Activated T-helper 17 cell treated with anti-CD3 and anti-CD28 coated beads, Interleukin-2, amount 50 U/mL, for 72 hours (primary cell): ENCODE measurements around the gene SPRR5. TPM values are rescaled to one million over a fixed set of nuclear protein-coding genes. Genes with fewer than 3 reads are reported as not detected.
A peak's percentile ranks its signal among the peaks of the same experiment; 100 is the strongest.

Experiments
- ATAC-seq: fragments of 150-1000 bp; cut with Tn5 transposase; replicated peaks from 2 replicates; pipeline ENCODE4 v1.10.0; 2021; ENCODE audit warnings: mild to moderate bottlenecking, moderate library complexity
- H3K27ac Mint-ChIP-seq: one replicate; pipeline ENCODE4 v1.8.0; 2022; ENCODE audit warnings: mixed read lengths
- H3K27me3 Mint-ChIP-seq: one replicate; pipeline ENCODE4 v1.8.0; 2022; ENCODE audit warnings: mixed read lengths
- H3K36me3 Mint-ChIP-seq: one replicate; pipeline ENCODE4 v1.8.0; 2022; ENCODE audit warnings: low read depth, mild to moderate bottlenecking, mixed read lengths
- H3K4me1 Mint-ChIP-seq: one replicate; pipeline ENCODE4 v1.8.0; 2022; ENCODE audit warnings: mixed read lengths
- H3K4me3 Mint-ChIP-seq: one replicate; pipeline ENCODE4 v1.8.0; 2022; ENCODE audit warnings: mild to moderate bottlenecking, mixed read lengths
- H3K9me3 Mint-ChIP-seq: one replicate; pipeline ENCODE4 v1.8.0; 2022; ENCODE audit warnings: mixed read lengths
- total RNA-seq, 2 donors: library from RNA; stranded (reverse); gene quantifications; one replicate each; pipeline ENCODE4 v1.2.3, GENCODE V29; 2022

The SPRR5 gene
- total RNA-seq, 2 donors from 2014 or later, result not detected

- Mint-ChIP-seq H3K4me1 (no peaks in the 10 kb centered on the region), H3K27me3 (peaks cover 22% of the 10 kb centered on the region), H3K4me3 (no peak overlapping the region), H3K27ac (no peak overlapping the region), H3K36me3 (no peaks in the 10 kb centered on the region), H3K9me3 (no peaks in the 10 kb centered on the region)
- ATAC-seq, result no peak
Observed at GRCh38 chr1:152961226-152961891, 14.4 kb downstream of the SPRR5 start.

GRCh38 chr1:152962876-152963415 lies 15.9 kb downstream of the SPRR5 start:
- no peak for ATAC-seq
- no peaks in the 10 kb centered on the region for H3K4me1 Mint-ChIP-seq
- no peak overlapping the region for H3K27ac Mint-ChIP-seq
- no peaks in the 10 kb centered on the region for H3K9me3 Mint-ChIP-seq
- H3K27me3 Mint-ChIP-seq, result peaks cover 29% of the 10 kb centered on the region
- no peak overlapping the region for H3K4me3 Mint-ChIP-seq
- no peaks in the 10 kb centered on the region for H3K36me3 Mint-ChIP-seq

GRCh38 chr1:152964536-152964935 lies 17.5 kb downstream of the SPRR5 start:
- Mint-ChIP-seq H3K4me1 (no peaks in the 10 kb centered on the region), H3K9me3 (no peaks in the 10 kb centered on the region), H3K4me3 (no peak overlapping the region), H3K27me3 (peaks cover 25% of the 10 kb centered on the region), H3K27ac (no peak overlapping the region), H3K36me3 (no peaks in the 10 kb centered on the region)
- peak; percentile 53 for ATAC-seq

- Mint-ChIP-seq H3K4me3 (no peak overlapping the region), H3K9me3 (no peaks in the 10 kb centered on the region), H3K27me3 (peaks cover 25% of the 10 kb centered on the region), H3K4me1 (no peaks in the 10 kb centered on the region), H3K36me3 (no peaks in the 10 kb centered on the region), H3K27ac (no peak overlapping the region)
- no peak for ATAC-seq
Observed at GRCh38 chr1:152965853-152966252, 18.8 kb downstream of the SPRR5 start.

GRCh38 chr1:152967201-152967600 lies 20.2 kb downstream of the SPRR5 start:
- ATAC-seq, result peak; percentile 65
- no peaks in the 10 kb centered on the region for H3K4me1 Mint-ChIP-seq
- no peak overlapping the region for H3K4me3 Mint-ChIP-seq
- no peaks in the 10 kb centered on the region for H3K36me3 Mint-ChIP-seq
- no peaks in the 10 kb centered on the region for H3K9me3 Mint-ChIP-seq
- no peak overlapping the region for H3K27ac Mint-ChIP-seq
- peaks cover 32% of the 10 kb centered on the region for H3K27me3 Mint-ChIP-seq

- Mint-ChIP-seq H3K27me3 (peaks cover 39% of the 10 kb centered on the region), H3K27ac (no peak overlapping the region), H3K9me3 (no peaks in the 10 kb centered on the region), H3K4me1 (no peaks in the 10 kb centered on the region), H3K36me3 (no peaks in the 10 kb centered on the region), H3K4me3 (no peak overlapping the region)
- no peak for ATAC-seq
Observed at GRCh38 chr1:152968248-152968647, 21.2 kb downstream of the SPRR5 start.

- no peak overlapping the region for H3K4me3 Mint-ChIP-seq
Observed at GRCh38 chr1:152969036-152969435, 22.0 kb downstream of the SPRR5 start.

GRCh38 chr1:152970495-152970894 lies 23.5 kb downstream of the SPRR5 start, which contains the start of gene SPRR4:
TSS of gene SPRR4 (plus strand) at chr1:152970648. CDS start at chr1:152971891, 1,243 bp downstream.
- peaks cover 37% of the 10 kb centered on the region for H3K27me3 Mint-ChIP-seq
- no peaks in the 10 kb centered on the region for H3K36me3 Mint-ChIP-seq
- no peak within 1 kb of the TSS for H3K27ac Mint-ChIP-seq
- H3K4me1 Mint-ChIP-seq, result no peaks in the 10 kb centered on the region
- H3K9me3 Mint-ChIP-seq, result no peaks in the 10 kb centered on the region
- no peak for ATAC-seq
- no peak within 1 kb of the TSS for H3K4me3 Mint-ChIP-seq

More at GRCh38 chr1:152969036-152969435, 22.0 kb downstream of the SPRR5 start:
- Mint-ChIP-seq H3K4me1 (no peaks in the 10 kb centered on the region), H3K36me3 (no peaks in the 10 kb centered on the region), H3K27me3 (peaks cover 39% of the 10 kb centered on the region), H3K27ac (no peak overlapping the region), H3K9me3 (no peaks in the 10 kb centered on the region)
- ATAC-seq, result no peak

GRCh38 chr1:152972196-152972886 lies 25.3 kb downstream of the SPRR5 start:
- no peak for ATAC-seq
- no peaks in the 10 kb centered on the region for H3K9me3 Mint-ChIP-seq
- H3K36me3 Mint-ChIP-seq, result no peaks in the 10 kb centered on the region
- H3K27me3 Mint-ChIP-seq, result peaks cover 42% of the 10 kb centered on the region
- H3K27ac Mint-ChIP-seq, result no peak overlapping the region
- no peaks in the 10 kb centered on the region for H3K4me1 Mint-ChIP-seq
- no peak overlapping the region for H3K4me3 Mint-ChIP-seq

GRCh38 chr1:152976688-152977087 lies 29.7 kb downstream of the SPRR5 start:
- Mint-ChIP-seq H3K27me3 (peaks cover 63% of the 10 kb centered on the region), H3K36me3 (no peaks in the 10 kb centered on the region), H3K9me3 (no peaks in the 10 kb centered on the region), H3K4me1 (no peaks in the 10 kb centered on the region), H3K4me3 (no peak overlapping the region), H3K27ac (no peak overlapping the region)
- no peak for ATAC-seq

GRCh38 chr1:152977614-152978013 lies 30.6 kb downstream of the SPRR5 start:
- Mint-ChIP-seq H3K36me3 (no peaks in the 10 kb centered on the region), H3K4me1 (no peaks in the 10 kb centered on the region), H3K27ac (no peak overlapping the region), H3K9me3 (no peaks in the 10 kb centered on the region), H3K4me3 (no peak overlapping the region), H3K27me3 (peaks cover 61% of the 10 kb centered on the region)
- no peak for ATAC-seq

GRCh38 chr1:152980676-152981075 lies 33.7 kb downstream of the SPRR5 start:
- H3K36me3 Mint-ChIP-seq, result no peaks in the 10 kb centered on the region
- no peak overlapping the region for H3K4me3 Mint-ChIP-seq
- H3K4me1 Mint-ChIP-seq, result no peaks in the 10 kb centered on the region
- H3K27me3 Mint-ChIP-seq, result peaks cover 67% of the 10 kb centered on the region
- no peaks in the 10 kb centered on the region for H3K9me3 Mint-ChIP-seq
- no peak for ATAC-seq
- H3K27ac Mint-ChIP-seq, result no peak overlapping the region

- H3K9me3 Mint-ChIP-seq, result no peaks in the 10 kb centered on the region
- H3K27me3 Mint-ChIP-seq, result peaks cover 66% of the 10 kb centered on the region
- no peak overlapping the region for H3K4me3 Mint-ChIP-seq
- H3K27ac Mint-ChIP-seq, result no peak overlapping the region
- no peak for ATAC-seq
- H3K4me1 Mint-ChIP-seq, result no peaks in the 10 kb centered on the region
- no peaks in the 10 kb centered on the region for H3K36me3 Mint-ChIP-seq
Observed at GRCh38 chr1:152981146-152981871, 34.3 kb downstream of the SPRR5 start.

GRCh38 chr1:152982076-152982475 lies 35.1 kb downstream of the SPRR5 start:
- H3K27ac Mint-ChIP-seq, result no peak overlapping the region
- ATAC-seq, result no peak
- no peaks in the 10 kb centered on the region for H3K36me3 Mint-ChIP-seq
- no peaks in the 10 kb centered on the region for H3K4me1 Mint-ChIP-seq
- peaks cover 64% of the 10 kb centered on the region for H3K27me3 Mint-ChIP-seq
- H3K9me3 Mint-ChIP-seq, result no peaks in the 10 kb centered on the region
- H3K4me3 Mint-ChIP-seq, result no peak overlapping the region
